DND-41 (cell line): ENCODE results near the gene HIGD2A.

Experiments
- CTCF ChIP-seq: IDR thresholded peaks from 2 replicates; pipeline ENCODE4 v1.5.1; 2012; ENCODE audit warnings: borderline replicate concordance, low read length, moderate library complexity, mild to moderate bottlenecking; ENCODE audit not compliant: poor library complexity, severe bottlenecking; ENCODE audit errors: extremely low read depth
- EZH2 ChIP-seq: IDR thresholded peaks from 3 replicates; pipeline ENCODE4 v1.6.1; 2012; ENCODE audit warnings: borderline replicate concordance, low read depth, mild to moderate bottlenecking, moderate library complexity, low read length, inconsistent platforms; ENCODE audit not compliant: severe bottlenecking

- no peak for TF ChIP-seq EZH2
- TF ChIP-seq CTCF = no peak
These were observed 39.4 kb downstream of the HIGD2A start for GRCh38 chr5:176427971-176428370.
